ENCODE measurements around the gene CDC42EP1.
A peak's percentile ranks its signal among the peaks of the same experiment; 100 is the strongest.

CDC42EP1 gene

DNA sequence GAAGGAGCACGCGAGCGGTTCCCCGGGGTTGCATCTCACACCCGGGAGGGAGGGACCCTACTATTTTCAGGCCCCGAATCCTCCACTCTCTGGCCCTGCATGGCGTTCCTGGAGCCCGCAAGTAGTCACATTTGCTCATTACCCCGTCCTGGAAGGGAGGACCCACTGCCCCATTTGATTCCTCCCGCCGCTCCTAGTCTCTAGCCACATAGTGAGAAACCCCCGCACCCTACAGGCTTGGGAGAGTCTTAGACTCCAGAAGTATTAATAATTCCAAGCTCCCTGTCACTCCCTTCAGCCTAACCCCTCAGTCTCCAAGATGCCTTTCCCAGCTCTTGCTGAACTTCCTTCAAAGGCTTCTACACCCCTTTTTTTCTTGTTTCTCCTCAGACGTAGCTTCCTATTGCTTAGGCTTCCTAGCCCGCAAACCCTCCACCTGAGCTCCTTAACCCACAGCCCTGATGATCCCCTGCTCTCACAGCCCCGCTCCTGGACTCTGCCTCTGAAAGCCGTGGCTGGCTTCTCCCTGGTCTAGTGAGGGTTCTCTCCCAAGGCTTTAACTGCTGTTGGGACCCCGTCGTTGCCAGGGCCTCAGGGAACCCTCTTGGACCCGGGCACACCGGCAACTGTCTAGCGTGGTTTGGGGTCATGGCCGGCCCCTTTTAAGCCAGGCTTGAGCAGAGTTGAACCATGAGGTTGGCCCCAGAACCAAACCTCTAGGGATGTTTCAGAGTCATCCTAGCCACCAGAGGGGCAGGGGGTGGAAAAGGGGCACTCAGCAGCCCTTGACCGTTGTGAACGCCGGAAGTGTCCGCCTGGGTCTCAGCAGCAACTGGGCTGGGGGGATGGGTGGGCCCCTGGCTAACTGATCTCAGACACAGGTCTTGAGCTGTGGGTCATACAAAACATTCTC, 49.2 kb downstream of the CDC42EP1 start:
- TF ChIP-seq FOXP2 (optimal IDR thresholded peaks at IDR 0.05; ENCODE audit: borderline replicate concordance, extremely low read depth, extremely low read length, insufficient read depth): no peak
- TF ChIP-seq, protein P1, sequence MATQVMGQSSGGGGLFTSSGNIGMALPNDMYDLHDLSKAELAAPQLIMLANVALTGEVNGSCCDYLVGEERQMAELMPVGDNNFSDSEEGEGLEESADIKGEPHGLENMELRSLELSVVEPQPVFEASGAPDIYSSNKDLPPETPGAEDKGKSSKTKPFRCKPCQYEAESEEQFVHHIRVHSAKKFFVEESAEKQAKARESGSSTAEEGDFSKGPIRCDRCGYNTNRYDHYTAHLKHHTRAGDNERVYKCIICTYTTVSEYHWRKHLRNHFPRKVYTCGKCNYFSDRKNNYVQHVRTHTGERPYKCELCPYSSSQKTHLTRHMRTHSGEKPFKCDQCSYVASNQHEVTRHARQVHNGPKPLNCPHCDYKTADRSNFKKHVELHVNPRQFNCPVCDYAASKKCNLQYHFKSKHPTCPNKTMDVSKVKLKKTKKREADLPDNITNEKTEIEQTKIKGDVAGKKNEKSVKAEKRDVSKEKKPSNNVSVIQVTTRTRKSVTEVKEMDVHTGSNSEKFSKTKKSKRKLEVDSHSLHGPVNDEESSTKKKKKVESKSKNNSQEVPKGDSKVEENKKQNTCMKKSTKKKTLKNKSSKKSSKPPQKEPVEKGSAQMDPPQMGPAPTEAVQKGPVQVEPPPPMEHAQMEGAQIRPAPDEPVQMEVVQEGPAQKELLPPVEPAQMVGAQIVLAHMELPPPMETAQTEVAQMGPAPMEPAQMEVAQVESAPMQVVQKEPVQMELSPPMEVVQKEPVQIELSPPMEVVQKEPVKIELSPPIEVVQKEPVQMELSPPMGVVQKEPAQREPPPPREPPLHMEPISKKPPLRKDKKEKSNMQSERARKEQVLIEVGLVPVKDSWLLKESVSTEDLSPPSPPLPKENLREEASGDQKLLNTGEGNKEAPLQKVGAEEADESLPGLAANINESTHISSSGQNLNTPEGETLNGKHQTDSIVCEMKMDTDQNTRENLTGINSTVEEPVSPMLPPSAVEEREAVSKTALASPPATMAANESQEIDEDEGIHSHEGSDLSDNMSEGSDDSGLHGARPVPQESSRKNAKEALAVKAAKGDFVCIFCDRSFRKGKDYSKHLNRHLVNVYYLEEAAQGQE (IDR thresholded peaks at IDR 0.05; ENCODE audit: insufficient read depth in 1 of 2, low read depth in 2 of 2, low read length in 2 of 2): no peak
- TF ChIP-seq TAF1 (IDR thresholded peaks at IDR 0.05; ENCODE audit: borderline replicate concordance, insufficient read depth, low read length): peak; percentile 52; the same call in 1 of the 2 replicates

DNA sequence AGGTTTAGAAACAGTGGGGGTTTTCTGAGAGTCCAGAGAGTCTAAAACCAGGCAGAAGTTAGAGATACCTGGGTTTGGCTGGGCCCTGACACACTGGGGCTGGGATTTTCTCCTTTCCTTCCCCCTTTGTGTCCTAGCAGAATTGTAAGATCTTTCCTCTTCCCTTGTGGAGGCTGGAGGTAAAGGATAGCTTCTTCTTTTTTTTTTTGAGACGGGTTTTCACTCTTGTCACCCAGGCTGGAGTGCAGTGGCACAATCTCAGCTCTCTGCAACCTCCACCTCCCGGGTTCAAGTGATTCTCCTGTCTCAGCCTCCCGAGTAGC, 49.8 kb downstream of the CDC42EP1 start:
- TF ChIP-seq TAF1 (IDR thresholded peaks at IDR 0.05; ENCODE audit: borderline replicate concordance, insufficient read depth, low read length): 0 out of 2 replicates have a peak, but pooled peaks have one; percentile 32

DNA sequence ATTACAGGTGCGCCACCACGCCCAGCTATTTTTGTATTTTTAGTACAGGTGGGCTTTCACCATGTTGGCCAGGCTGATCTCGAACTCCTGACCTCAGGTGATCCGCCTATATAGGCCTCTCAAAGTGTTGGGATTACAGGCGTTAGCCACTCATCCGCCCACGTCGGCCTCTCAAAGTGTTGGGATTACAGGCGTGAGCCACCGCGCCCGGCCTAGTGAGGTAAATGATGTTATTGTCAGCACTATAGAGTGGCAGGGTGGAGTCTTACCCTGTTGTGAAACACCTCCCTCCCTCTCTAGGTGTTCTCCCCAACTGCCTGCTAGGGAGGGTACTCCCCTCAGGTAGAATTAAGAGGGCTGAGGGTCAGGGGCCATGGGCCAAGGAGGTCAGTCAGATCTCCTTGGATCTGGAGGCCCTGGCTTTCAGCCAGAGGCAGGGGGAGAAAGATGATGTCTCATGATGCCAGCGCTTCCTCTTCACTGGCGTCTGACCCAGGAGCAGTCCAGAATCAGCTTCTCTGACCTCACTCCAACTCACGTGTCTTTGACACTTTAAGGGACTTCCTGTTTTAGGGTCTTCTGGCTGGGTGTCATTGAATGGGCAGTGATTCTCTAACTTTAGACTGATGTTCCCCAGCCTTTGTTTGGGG, 50.3 kb downstream of the CDC42EP1 start:
- TF ChIP-seq, protein P1 (IDR thresholded peaks at IDR 0.05; ENCODE audit: insufficient read depth in 1 of 2, low read depth in 2 of 2, low read length in 2 of 2): no peak
- TF ChIP-seq FOXP2 (optimal IDR thresholded peaks at IDR 0.05; ENCODE audit: borderline replicate concordance, extremely low read depth, extremely low read length, insufficient read depth) (no peak), TAF1 (IDR thresholded peaks at IDR 0.05; ENCODE audit: borderline replicate concordance, insufficient read depth, low read length) (no peak), POLR2AphosphoS5 (IDR thresholded peaks at IDR 0.05; ENCODE audit: low read depth, low read length) (no peak), SIN3A (IDR thresholded peaks at IDR 0.05; ENCODE audit: borderline replicate concordance, insufficient read depth, low read length) (no peak)

DNA sequence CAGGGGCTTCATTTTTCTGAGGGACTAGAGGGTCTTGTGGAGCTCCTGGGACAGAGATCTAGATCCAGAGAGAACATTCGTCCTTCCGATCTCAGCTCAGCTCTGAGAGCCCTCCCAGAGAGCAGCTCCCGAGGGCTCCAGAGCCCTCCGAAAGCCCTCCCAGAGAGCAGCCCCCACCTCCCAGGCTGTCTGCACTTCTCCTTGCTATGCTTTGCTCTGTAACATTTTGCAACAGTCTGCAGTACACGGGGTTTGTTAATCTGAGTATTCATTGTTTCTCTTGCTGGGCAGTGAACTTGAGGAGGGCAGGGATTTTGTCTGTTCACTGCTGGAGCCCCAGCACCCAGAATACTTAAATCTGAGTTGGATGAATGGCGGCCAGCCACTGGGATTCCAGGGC, 50.9 kb downstream of the CDC42EP1 start:
- TF ChIP-seq POLR2AphosphoS5 (IDR thresholded peaks at IDR 0.05; ENCODE audit: low read depth, low read length): no peak
- TF ChIP-seq, protein P1 (IDR thresholded peaks at IDR 0.05; ENCODE audit: insufficient read depth in 1 of 2, low read depth in 2 of 2, low read length in 2 of 2): no peak
- no peak for TF ChIP-seq FOXP2 (optimal IDR thresholded peaks at IDR 0.05; ENCODE audit: borderline replicate concordance, extremely low read depth, extremely low read length, insufficient read depth)
- no peak for TF ChIP-seq SIN3A (IDR thresholded peaks at IDR 0.05; ENCODE audit: borderline replicate concordance, insufficient read depth, low read length)
- TF ChIP-seq TAF1 (IDR thresholded peaks at IDR 0.05; ENCODE audit: borderline replicate concordance, insufficient read depth, low read length): no peak

DNA sequence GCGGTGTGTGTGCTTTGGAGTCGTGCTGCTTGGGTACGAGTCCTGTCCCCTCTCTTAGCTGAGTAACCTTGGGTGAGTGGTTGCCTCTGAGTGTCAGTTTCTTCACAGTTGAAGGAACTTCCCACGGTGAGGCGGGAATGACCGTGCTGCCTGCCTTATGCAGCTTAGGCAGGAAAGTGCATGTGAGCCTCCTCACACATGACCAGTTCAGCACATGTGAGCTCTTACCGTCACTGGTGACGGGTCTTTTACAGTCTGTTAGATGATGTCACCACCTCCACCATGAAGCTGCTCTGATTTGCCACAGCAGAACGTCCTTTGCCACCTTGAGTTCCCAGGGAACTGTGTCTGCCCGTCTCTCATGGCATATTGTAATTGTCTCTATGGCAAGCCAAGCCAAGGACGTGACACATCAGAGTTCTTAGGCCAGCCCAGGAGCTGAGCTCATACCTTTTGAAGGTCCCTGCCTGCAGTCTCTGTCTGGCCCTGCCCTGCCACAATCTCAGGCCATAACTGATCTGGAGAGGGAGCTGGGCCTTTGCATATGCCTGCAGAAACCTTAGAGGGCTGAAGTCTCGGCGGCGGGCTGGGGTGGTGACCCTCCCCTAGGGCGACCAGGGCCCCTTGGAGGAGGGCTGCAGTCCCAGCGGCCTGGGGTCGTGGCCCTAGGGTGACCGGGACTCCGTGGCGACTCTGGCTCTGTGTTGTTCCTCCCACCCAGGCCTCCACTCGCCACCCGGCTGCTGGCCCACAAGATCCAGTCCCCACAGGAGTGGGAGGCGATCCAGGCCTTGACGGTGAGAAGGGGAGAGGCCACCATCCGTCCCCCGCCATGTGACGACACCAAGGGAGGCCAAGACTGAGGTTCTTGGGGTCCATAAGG, 56.2 kb downstream of the CDC42EP1 start:
- TF ChIP-seq, protein P1 (IDR thresholded peaks at IDR 0.05; ENCODE audit: insufficient read depth in 1 of 2, low read depth in 2 of 2, low read length in 2 of 2): no peak
